NCI-H2196 treated with DMSO at 0.1 percent for 48 hours (cell line): ENCODE measurements around the gene SLC51A.
"Not testable (repeated sequence)": the region's sequence is repeated elsewhere in the genome, so short reads cannot be mapped to it uniquely, and the experiment has no call there.

Source experiments
- DNase-seq: peaks from one replicate; lab custom pipeline; 2025; ENCODE audit not compliant: unreplicated experiment; lab: John Stamatoyannopoulos, UW

SLC51A gene

GRCh38 chr3:196193133-196193735, 23.1 kb upstream of the SLC51A start:
- DNase-seq, result peak; percentile 61

- no peak for DNase-seq
Observed at GRCh38 chr3:196193736-196194541, 22.4 kb upstream of the SLC51A start.

GRCh38 chr3:196194542-196194915, 21.8 kb upstream of the SLC51A start:
- no peak for DNase-seq

GRCh38 chr3:196195664-196196265, 20.6 kb upstream of the SLC51A start:
- DNase-seq, result no peak

- no peak for DNase-seq
Observed at GRCh38 chr3:196197524-196197923, 18.8 kb upstream of the SLC51A start.

GRCh38 chr3:196198081-196198675, 18.2 kb upstream of the SLC51A start:
- DNase-seq, result no peak

GRCh38 chr3:196198771-196199753, 17.3 kb upstream of the SLC51A start:
- DNase-seq, result peak; percentile 43

- no peak for DNase-seq
Observed at GRCh38 chr3:196202516-196202970, 13.8 kb upstream of the SLC51A start.

- DNase-seq, result no peak
Observed at GRCh38 chr3:196203846-196204245, 12.5 kb upstream of the SLC51A start.

- not testable (repeated sequence) for DNase-seq
Observed at GRCh38 chr3:196205442-196206205, 10.7 kb upstream of the SLC51A start.

- no peak for DNase-seq
Observed at GRCh38 chr3:196207159-196207832, 9.0 kb upstream of the SLC51A start.

- no peak for DNase-seq
Observed at GRCh38 chr3:196207833-196208607, 8.3 kb upstream of the SLC51A start.

GRCh38 chr3:196208942-196209695, 7.2 kb upstream of the SLC51A start:
- no peak for DNase-seq

- DNase-seq, result not testable (repeated sequence)
Observed at GRCh38 chr3:196209944-196210672, 6.2 kb upstream of the SLC51A start.

GRCh38 chr3:196210673-196211556, 5.4 kb upstream of the SLC51A start, which contains the start of gene ZDHHC19:
Gene ZDHHC19, minus strand, starts transcription at chr3:196211400. Its CDS starts 85 bp downstream, at chr3:196211315.
- DNase-seq, result no peak
